ENCODE results near the gene GMDS. TPM values are rescaled to one million over a fixed set of nuclear protein-coding genes. Genes with fewer than 3 reads are reported as not detected.

Gene GMDS
- total and polyA plus RNA-seq, 2 of the 8 experiments (the other 6 are each of a cell fraction or from before 2014, with no cell fraction given) = 16.8 to 50.0 TPM

GRCh38 chr6:2055911-2056310 lies 189.5 kb downstream of the GMDS start (continued):
- no peak for TF ChIP-seq SP2 (IDR thresholded peaks at IDR 0.05; ENCODE audit: low read length)

GRCh38 chr6:2055143-2055542 lies 190.3 kb downstream of the GMDS start:
- ChIA-PET CTCF (ENCODE audit: partially characterized antibody) (no interaction called here), POLR2A (ENCODE audit: partially characterized antibody) (no interaction called here)
- H3K79me2 ChIP-seq (ENCODE audit: control insufficient read depth in 1 of 2, insufficient read depth in 2 of 2, low read length in 2 of 2) = no peaks in the 10 kb centered on the region
- H3K27ac ChIP-seq (ENCODE audit: low read depth, low read length) = no peak overlapping the region
- H3K36me3 ChIP-seq (ENCODE audit: control insufficient read depth in 2 of 4, insufficient read depth in 4 of 4, low read length in 3 of 4) = no peaks in the 10 kb centered on the region
- no peaks in the 10 kb centered on the region for H3K79me1 ChIP-seq (ENCODE audit: low read depth, low read length)
- H4K5ac ChIP-seq (ENCODE audit: insufficient read length, low read depth, low read length) = no peak overlapping the region
- FAIRE-seq (no peak), DNase-seq (ENCODE audit: low read depth in 1 of 2, low spot score in 2 of 2) (no peak)
- H4K8ac ChIP-seq (ENCODE audit: extremely low read depth, insufficient read depth, low read length) = no peak overlapping the region
- H3K4ac ChIP-seq (replicated peaks; ENCODE audit: insufficient read length, low read depth, low read length) = no peak overlapping the region
- H3K56ac ChIP-seq (replicated peaks; ENCODE audit: insufficient read length, low read depth, low read length) = no peak overlapping the region
- H2BK20ac ChIP-seq (ENCODE audit: low read length) = no peak overlapping the region
- no peak overlapping the region for H2BK12ac ChIP-seq (ENCODE audit: low read depth, low read length)
- H3K23me2 ChIP-seq (ENCODE audit: low read depth, low read length) = no peaks in the 10 kb centered on the region
- no peaks in the 10 kb centered on the region for H4K20me1 ChIP-seq (replicated peaks in 1 of 2; ENCODE audit: control insufficient read depth in 1 of 2, insufficient read depth in 2 of 2, low read length in 2 of 2)
- H3K14ac ChIP-seq (ENCODE audit: insufficient read length) = no peak overlapping the region
- H2BK15ac ChIP-seq (ENCODE audit: low read length) = no peak overlapping the region
- no peak overlapping the region for H2AFZ ChIP-seq (ENCODE audit: low read length)
- H3K4me3 ChIP-seq (ENCODE audit: extremely low read depth in 1 of 4, insufficient read depth in 2 of 4, low read depth in 3 of 4, low read length in 4 of 4) = no peak overlapping the region
- 0 out of 4 replicates have a peak, but pooled peaks cover 0 to 2% of the 10 kb centered on the region in 2 experiments for H3K9me3 ChIP-seq (ENCODE audit: insufficient read depth in 2 of 2, low read depth in 1 of 2, low read length in 1 of 2)
- whole genome bisulfite sequencing, 2 experiments (ENCODE audit: extremely low coverage in 1 of 2, insufficient coverage in 1 of 2, insufficient read length in 1 of 2, insufficient replicate concordance in 2 of 2, low coverage in 1 of 2, low lambda C conversion rate in 2 of 2, missing lambda C conversion rate in 1 of 2) = 94% methylated on average over 1 of the region's 1 CpG; no CpG with 5 or more reads in 1 of the 2 experiments
- no peak overlapping the region for H3K18ac ChIP-seq (ENCODE audit: extremely low read depth, low read length)
- H2BK120ac ChIP-seq (replicated peaks; ENCODE audit: low read depth, low read length) = no peak overlapping the region
- H3K23ac ChIP-seq (ENCODE audit: insufficient read length) = no peak overlapping the region
- H2BK5ac ChIP-seq (ENCODE audit: low read depth, low read length) = no peak overlapping the region
- H3K4me2 ChIP-seq (ENCODE audit: insufficient read depth in 1 of 2, low read depth in 2 of 2, low read length in 2 of 2) = no peak overlapping the region
- no peak overlapping the region for H4K91ac ChIP-seq (replicated peaks; ENCODE audit: insufficient read length, low read length)
- H3K27me3 ChIP-seq (replicated peaks in 1 of 4; ENCODE audit: control insufficient read depth in 3 of 4, extremely low read depth in 1 of 4, insufficient read depth in 3 of 4, low read length in 3 of 4) = no peaks in the 10 kb centered on the region
- no peak overlapping the region for H3K9ac ChIP-seq (replicated peaks in 1 of 4; ENCODE audit: extremely low read depth in 1 of 4, low read depth in 3 of 4, low read length in 3 of 4)
- no peak overlapping the region for H2AK5ac ChIP-seq (ENCODE audit: low read depth, low read length)
- no peaks in the 10 kb centered on the region for H3K4me1 ChIP-seq (replicated peaks in 1 of 4; ENCODE audit: control insufficient read depth in 3 of 4, insufficient read depth in 4 of 4, low read length in 3 of 4)
- TF ChIP-seq PHF8 (conservative IDR thresholded peaks at IDR 0.05; ENCODE audit: low read depth, low read length) (no peak), TAF7 (optimal IDR thresholded peaks at IDR 0.05; ENCODE audit: borderline replicate concordance, low read depth, low read length) (no peak), EZH2 (IDR thresholded peaks at IDR 0.05; ENCODE audit: low read depth, low read length, severe bottlenecking) (no peak), SP2 (IDR thresholded peaks at IDR 0.05; ENCODE audit: low read length) (no peak), CBX8 (IDR thresholded peaks at IDR 0.05; ENCODE audit: borderline replicate concordance, low read depth, low read length) (no peak), SIX5 (IDR thresholded peaks at IDR 0.05; ENCODE audit: low read depth, low read length) (no peak), JUN (IDR thresholded peaks at IDR 0.05; ENCODE audit: low read depth, low read length) (no peak), NANOG (IDR thresholded peaks at IDR 0.05; ENCODE audit: insufficient read depth, low read depth, low read length, poor library complexity, severe bottlenecking) (no peak), RNF2 (IDR thresholded peaks at IDR 0.05; ENCODE audit: borderline replicate concordance, low read depth, low read length, missing control alignments, poor library complexity, severe bottlenecking) (no peak), TBP (IDR thresholded peaks at IDR 0.05; ENCODE audit: low read depth, low read length) (no peak), SP4 (IDR thresholded peaks at IDR 0.05; ENCODE audit: low read length) (no peak), POU5F1 (IDR thresholded peaks at IDR 0.05; ENCODE audit: low read depth, low read length) (no peak)
